Gastroesophageal sphincter (tissue), 3 donors: ENCODE measurements around the gene ZNF783.

ENCODE experiments used
- POLR2A ChIP-seq, 2 donors: fragments of 450-650 bp; IDR thresholded peaks; one replicate each; pipeline ENCODE4 v1.6.1; 2017; ENCODE audit warnings: antibody characterized with exemption in 2 of 2, mild to moderate bottlenecking in 2 of 2, moderate library complexity in 1 of 2
- POLR2AphosphoS5 ChIP-seq: sonication (generic); formaldehyde crosslinking; IDR thresholded peaks from one replicate; pipeline ENCODE4 v1.6.1; 2017; ENCODE audit warnings: antibody characterized with exemption
- TF ChIP-seq, protein P1 (sequence below), 4 experiments: fragments of 200-600 bp in 2 of 4; fragments of 450-650 bp in 2 of 4; sonication (generic) in 1 of 4; IDR thresholded peaks; one replicate each; pipeline ENCODE4 v1.5.1; 2017 to 2019; ENCODE audit warnings: antibody characterized with exemption in 4 of 4, mild to moderate bottlenecking in 2 of 4, moderate library complexity in 2 of 4

DNA sequence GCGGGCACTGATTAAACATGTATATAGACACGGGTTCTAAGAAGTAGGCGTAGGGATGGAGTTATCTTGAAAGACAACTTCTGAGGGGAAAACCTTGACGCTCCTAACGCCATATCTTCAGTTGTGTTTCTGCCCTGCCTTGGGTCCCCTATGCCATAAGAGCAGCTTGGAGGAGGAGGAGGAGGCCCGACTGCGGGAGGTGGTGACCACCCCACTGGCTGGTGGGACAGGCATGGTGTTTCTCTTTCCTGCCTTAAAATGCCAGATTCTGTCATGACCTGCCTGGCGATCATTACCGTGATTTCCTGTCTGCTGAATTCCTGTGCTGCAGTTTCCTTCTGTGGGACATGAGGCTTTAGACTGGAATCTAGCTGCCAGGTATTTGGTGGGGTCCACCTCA is 15.9 kb downstream of the ZNF783 start:
- TF ChIP-seq, protein P1, sequence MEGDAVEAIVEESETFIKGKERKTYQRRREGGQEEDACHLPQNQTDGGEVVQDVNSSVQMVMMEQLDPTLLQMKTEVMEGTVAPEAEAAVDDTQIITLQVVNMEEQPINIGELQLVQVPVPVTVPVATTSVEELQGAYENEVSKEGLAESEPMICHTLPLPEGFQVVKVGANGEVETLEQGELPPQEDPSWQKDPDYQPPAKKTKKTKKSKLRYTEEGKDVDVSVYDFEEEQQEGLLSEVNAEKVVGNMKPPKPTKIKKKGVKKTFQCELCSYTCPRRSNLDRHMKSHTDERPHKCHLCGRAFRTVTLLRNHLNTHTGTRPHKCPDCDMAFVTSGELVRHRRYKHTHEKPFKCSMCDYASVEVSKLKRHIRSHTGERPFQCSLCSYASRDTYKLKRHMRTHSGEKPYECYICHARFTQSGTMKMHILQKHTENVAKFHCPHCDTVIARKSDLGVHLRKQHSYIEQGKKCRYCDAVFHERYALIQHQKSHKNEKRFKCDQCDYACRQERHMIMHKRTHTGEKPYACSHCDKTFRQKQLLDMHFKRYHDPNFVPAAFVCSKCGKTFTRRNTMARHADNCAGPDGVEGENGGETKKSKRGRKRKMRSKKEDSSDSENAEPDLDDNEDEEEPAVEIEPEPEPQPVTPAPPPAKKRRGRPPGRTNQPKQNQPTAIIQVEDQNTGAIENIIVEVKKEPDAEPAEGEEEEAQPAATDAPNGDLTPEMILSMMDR (IDR thresholded peaks at IDR 0.05) = no peak
- no peak for TF ChIP-seq POLR2A (IDR thresholded peaks at IDR 0.05)
- no peak for TF ChIP-seq POLR2AphosphoS5
